ENCODE results near the gene SORBS1. TPM values are rescaled to one million over a fixed set of nuclear protein-coding genes. Genes with fewer than 3 reads are reported as not detected.

The SORBS1 gene
- total RNA-seq, 2 experiments from 2014 or later: 0.57 to 3.1 TPM

DNA sequence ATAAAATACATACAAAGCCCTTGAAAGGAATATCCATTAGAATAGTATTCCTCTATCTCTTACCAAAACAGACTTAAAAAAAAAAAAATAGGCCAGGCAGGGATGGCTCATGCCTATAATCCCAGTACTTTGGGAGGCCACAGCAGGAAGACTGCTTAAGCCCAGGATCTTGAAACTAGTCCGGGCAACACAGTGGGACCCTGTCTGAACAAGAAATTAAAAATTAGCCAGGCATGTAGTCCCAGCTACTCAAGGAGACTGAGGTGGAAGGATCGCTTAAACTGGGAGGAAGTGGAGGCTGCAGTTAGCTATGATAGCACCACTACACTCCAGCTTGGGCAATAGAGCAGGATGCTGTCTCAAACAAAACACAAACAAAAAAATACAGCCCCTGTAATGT lies 280.0 kb downstream of the SORBS1 start:
- CTCF ChIA-PET (ENCODE audit: unreplicated experiment): no interaction called here
- Histone ChIP-seq H3K4me2 (ENCODE audit: low read length) (no peak overlapping the region), H3K9me3 (ENCODE audit: low read length) (no peaks in the 10 kb centered on the region), H3K4me1 (ENCODE audit: insufficient read depth, low read length, poor library complexity, severe bottlenecking) (peaks cover 9% of the 10 kb centered on the region), H3K79me2 (ENCODE audit: insufficient read depth, low read depth, low read length) (no peaks in the 10 kb centered on the region; the same call in 1 of the 2 replicates), H3K36me3 (ENCODE audit: insufficient read depth, low read length) (no peaks in the 10 kb centered on the region), H2AFZ (ENCODE audit: low read length) (no peak overlapping the region), H3K4me3 (ENCODE audit: low read depth, low read length, poor library complexity, severe bottlenecking) (no peak overlapping the region), H3K27ac (ENCODE audit: low read depth, low read length, poor library complexity, severe bottlenecking) (no peak overlapping the region), H4K20me1 (ENCODE audit: insufficient read depth, low read length) (no peaks in the 10 kb centered on the region), H3K9me2 (ENCODE audit: insufficient read depth, low read length) (no peaks in the 10 kb centered on the region)
- BruUV-seq (replicated peaks): no TSS peak
- DNase-seq (ENCODE audit: low spot score): no peak
- TF ChIP-seq, protein P1, sequence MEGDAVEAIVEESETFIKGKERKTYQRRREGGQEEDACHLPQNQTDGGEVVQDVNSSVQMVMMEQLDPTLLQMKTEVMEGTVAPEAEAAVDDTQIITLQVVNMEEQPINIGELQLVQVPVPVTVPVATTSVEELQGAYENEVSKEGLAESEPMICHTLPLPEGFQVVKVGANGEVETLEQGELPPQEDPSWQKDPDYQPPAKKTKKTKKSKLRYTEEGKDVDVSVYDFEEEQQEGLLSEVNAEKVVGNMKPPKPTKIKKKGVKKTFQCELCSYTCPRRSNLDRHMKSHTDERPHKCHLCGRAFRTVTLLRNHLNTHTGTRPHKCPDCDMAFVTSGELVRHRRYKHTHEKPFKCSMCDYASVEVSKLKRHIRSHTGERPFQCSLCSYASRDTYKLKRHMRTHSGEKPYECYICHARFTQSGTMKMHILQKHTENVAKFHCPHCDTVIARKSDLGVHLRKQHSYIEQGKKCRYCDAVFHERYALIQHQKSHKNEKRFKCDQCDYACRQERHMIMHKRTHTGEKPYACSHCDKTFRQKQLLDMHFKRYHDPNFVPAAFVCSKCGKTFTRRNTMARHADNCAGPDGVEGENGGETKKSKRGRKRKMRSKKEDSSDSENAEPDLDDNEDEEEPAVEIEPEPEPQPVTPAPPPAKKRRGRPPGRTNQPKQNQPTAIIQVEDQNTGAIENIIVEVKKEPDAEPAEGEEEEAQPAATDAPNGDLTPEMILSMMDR (conservative IDR thresholded peaks at IDR 0.05; ENCODE audit: low read length): no peak
- TF ChIP-seq EZH2phosphoT487 (IDR thresholded peaks at IDR 0.05; ENCODE audit: borderline replicate concordance, low read depth, low read length): no peak
- POLR2A ChIA-PET: interaction anchor here (0.8 kb wide), 1 partner anchor 8 kb away, joined by 3 read pairs; no protein-coding TSS in a partner anchor
- intact Hi-C loops (cut with micrococcal nuclease; ENCODE audit: unreplicated experiment): no loop called here

DNA sequence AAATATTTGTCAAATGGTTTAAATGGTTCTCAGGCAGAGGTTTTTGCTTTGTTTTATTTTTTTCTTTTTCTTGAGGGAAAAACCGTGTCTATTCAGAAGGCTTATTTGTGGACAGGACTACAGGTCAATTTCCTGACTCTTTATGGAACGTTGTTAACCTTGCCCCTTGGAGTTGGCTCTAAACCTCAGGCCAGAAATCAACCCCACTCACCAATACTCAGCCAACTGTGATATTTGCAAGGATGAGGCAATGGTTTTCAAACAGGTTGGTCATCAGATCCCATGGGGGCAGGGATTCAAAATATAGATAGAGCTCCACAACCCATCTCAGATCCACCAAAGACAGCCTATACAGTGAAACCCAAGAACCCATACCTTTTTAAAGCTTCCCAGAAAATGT lies 280.5 kb downstream of the SORBS1 start:
- no peak overlapping the region for H2AFZ ChIP-seq (ENCODE audit: low read length)
- ChIA-PET POLR2A (interaction anchor here (0.8 kb wide), 1 partner anchor 9 kb away, joined by 3 read pairs; no protein-coding TSS in a partner anchor), CTCF (ENCODE audit: unreplicated experiment) (no interaction called here)
- H3K36me3 ChIP-seq (ENCODE audit: insufficient read depth, low read length): no peaks in the 10 kb centered on the region
- no peaks in the 10 kb centered on the region; the same call in 1 of the 2 replicates for H3K79me2 ChIP-seq (ENCODE audit: insufficient read depth, low read depth, low read length)
- no peaks in the 10 kb centered on the region for H3K9me3 ChIP-seq (ENCODE audit: low read length)
- TF ChIP-seq, protein P1 (conservative IDR thresholded peaks at IDR 0.05; ENCODE audit: low read length): no peak
- no peak for TF ChIP-seq EZH2phosphoT487 (IDR thresholded peaks at IDR 0.05; ENCODE audit: borderline replicate concordance, low read depth, low read length)
- no peak overlapping the region for H3K4me3 ChIP-seq (ENCODE audit: low read depth, low read length, poor library complexity, severe bottlenecking)
- no TSS peak for BruUV-seq (replicated peaks)
- no peaks in the 10 kb centered on the region for H3K9me2 ChIP-seq (ENCODE audit: insufficient read depth, low read length)
- no peak overlapping the region for H3K4me2 ChIP-seq (ENCODE audit: low read length)
- intact Hi-C loops (cut with micrococcal nuclease; ENCODE audit: unreplicated experiment): no loop called here
- no peaks in the 10 kb centered on the region for H4K20me1 ChIP-seq (ENCODE audit: insufficient read depth, low read length)
- H3K27ac ChIP-seq (ENCODE audit: low read depth, low read length, poor library complexity, severe bottlenecking): no peak overlapping the region
- no peak for DNase-seq (ENCODE audit: low spot score)
- peaks cover 9% of the 10 kb centered on the region for H3K4me1 ChIP-seq (ENCODE audit: insufficient read depth, low read length, poor library complexity, severe bottlenecking)

- CTCF ChIA-PET (ENCODE audit: unreplicated experiment): interaction anchor here (0.7 kb wide), 1 partner anchor 9 kb away, joined by 3 read pairs; no protein-coding TSS in a partner anchor
- no peak for DNase-seq (ENCODE audit: low spot score)
- Histone ChIP-seq H3K36me3 (ENCODE audit: insufficient read depth, low read length) (no peaks in the 10 kb centered on the region), H3K9me3 (ENCODE audit: low read length) (no peaks in the 10 kb centered on the region), H3K27ac (ENCODE audit: low read depth, low read length, poor library complexity, severe bottlenecking) (no peak overlapping the region), H3K4me3 (ENCODE audit: low read depth, low read length, poor library complexity, severe bottlenecking) (no peak overlapping the region), H3K4me1 (ENCODE audit: insufficient read depth, low read length, poor library complexity, severe bottlenecking) (peaks cover 9% of the 10 kb centered on the region), H2AFZ (ENCODE audit: low read length) (no peak overlapping the region), H3K79me2 (ENCODE audit: insufficient read depth, low read depth, low read length) (no peaks in the 10 kb centered on the region; the same call in 1 of the 2 replicates), H3K9me2 (ENCODE audit: insufficient read depth, low read length) (no peaks in the 10 kb centered on the region), H4K20me1 (ENCODE audit: insufficient read depth, low read length) (no peaks in the 10 kb centered on the region), H3K4me2 (ENCODE audit: low read length) (no peak overlapping the region)
- no peak for TF ChIP-seq EZH2phosphoT487 (IDR thresholded peaks at IDR 0.05; ENCODE audit: borderline replicate concordance, low read depth, low read length)
- TF ChIP-seq, protein P1 (conservative IDR thresholded peaks at IDR 0.05; ENCODE audit: low read length): no peak
- intact Hi-C loops (cut with micrococcal nuclease; ENCODE audit: unreplicated experiment): no loop called here
- BruUV-seq (replicated peaks): no TSS peak
- POLR2A ChIA-PET: interaction anchor here (0.7 to 1.9 kb wide), 2 partner anchors 10 to 82 kb away, joined by 4 to 9 read pairs; no protein-coding TSS in a partner anchor
These were observed 281.9 kb downstream of the SORBS1 start for GRCh38 chr10:95279042-95279820.
